HG03457 (cell line): ENCODE measurements around the gene ST3GAL4.
"Not testable (repeated sequence)": the region's sequence is repeated elsewhere in the genome, so short reads cannot be mapped to it uniquely, and the experiment has no call there.

Experiments used
- ATAC-seq: cut with Tn5 transposase; IDR thresholded peaks from one replicate; pipeline ENCODE4 v1.9.1; 2021; ENCODE audit warnings: moderate number of reproducible peaks; ENCODE audit not compliant: unreplicated experiment

Gene ST3GAL4

GRCh38 chr11:126362879-126363655 is 7.6 kb downstream of the ST3GAL4 start:
- ATAC-seq = no peak

DNA sequence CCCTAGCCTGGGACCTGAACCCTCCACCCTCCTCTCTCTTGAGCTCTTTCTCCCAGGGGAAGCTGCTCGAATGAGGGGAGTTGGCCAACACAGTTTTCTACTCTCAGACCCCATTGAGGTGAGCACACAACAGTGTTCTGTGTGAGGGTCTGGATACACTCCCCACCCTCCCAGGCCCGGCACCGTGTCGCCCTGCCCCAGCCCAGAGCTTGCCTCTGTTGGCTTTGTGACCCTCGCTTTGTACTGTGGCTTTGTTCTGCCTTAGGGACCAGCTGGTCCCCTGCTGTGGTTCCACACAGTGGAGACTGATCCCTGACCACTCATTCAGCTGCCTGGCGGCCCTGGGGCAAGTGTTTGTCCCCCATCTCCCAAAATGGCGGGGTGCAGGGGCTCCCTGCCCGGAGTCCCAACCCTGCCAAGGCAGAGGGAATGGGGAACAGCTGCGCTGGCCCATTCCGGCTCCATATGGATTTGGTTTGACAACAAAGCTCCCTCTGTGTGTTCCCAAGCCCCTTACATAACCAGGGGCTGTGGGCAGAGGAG is 8.3 kb downstream of the ST3GAL4 start:
- ATAC-seq = no peak

DNA sequence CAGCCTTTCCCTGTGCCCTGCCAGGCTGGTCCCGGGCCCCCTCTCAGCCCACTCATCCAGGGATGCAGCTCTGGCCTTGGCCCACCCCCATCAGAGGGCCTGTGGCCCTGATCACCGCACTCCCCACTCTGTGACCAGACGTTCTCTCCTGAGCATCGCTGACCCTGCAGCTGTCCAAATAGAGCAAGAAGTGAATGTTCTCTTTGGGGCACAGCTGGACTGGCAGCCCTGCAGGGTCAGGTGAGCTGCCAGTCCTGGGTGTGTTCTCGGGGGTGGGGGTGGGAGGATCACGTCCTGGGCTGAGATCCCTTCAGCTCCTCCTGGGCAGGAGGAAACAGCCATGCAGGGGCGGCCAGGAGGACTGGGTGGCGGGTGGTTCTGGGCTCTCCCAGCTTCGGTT is 9.2 kb downstream of the ST3GAL4 start:
- not testable (repeated sequence) for ATAC-seq

- ATAC-seq = not testable (repeated sequence)
Observed at GRCh38 chr11:126365508-126365907, 10.0 kb downstream of the ST3GAL4 start.

DNA sequence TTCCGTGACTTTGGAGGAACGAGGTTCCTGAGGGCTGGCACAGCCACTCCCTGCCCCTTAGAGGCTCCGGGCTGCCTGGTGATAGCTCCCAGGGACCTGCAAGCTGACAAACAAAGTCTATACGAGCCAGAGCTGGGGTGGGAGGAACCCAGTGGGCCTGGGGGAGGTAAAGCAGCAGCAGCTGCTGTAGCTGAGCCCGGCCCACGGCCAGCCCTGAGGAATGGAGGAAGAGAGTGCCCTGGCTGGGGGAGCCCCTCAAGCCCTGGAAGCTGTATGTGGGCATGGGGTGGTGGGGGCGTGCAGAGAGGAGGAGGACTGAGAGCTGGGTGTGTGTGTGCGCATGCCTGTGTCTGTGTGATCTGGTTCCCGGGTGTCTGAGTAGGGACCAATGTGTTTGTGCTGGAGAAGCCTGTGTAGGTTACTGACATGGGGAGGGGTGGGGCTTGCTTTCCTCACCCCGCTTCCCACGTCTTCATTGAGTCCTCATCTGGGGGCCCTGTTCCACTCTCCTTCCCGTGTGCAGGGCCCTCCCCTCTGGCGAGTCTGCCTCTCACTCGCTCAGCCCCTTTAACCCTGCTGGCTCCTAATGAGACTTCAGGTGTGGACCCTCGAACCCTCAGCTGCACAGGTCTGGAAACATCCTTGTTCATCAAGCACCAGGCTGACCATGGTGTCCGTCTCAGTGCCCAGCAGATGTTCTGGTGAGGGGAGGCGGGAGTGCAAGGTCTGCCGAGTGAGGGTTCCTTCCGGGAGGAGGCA is 10.8 kb downstream of the ST3GAL4 start:
- ATAC-seq = no peak

DNA sequence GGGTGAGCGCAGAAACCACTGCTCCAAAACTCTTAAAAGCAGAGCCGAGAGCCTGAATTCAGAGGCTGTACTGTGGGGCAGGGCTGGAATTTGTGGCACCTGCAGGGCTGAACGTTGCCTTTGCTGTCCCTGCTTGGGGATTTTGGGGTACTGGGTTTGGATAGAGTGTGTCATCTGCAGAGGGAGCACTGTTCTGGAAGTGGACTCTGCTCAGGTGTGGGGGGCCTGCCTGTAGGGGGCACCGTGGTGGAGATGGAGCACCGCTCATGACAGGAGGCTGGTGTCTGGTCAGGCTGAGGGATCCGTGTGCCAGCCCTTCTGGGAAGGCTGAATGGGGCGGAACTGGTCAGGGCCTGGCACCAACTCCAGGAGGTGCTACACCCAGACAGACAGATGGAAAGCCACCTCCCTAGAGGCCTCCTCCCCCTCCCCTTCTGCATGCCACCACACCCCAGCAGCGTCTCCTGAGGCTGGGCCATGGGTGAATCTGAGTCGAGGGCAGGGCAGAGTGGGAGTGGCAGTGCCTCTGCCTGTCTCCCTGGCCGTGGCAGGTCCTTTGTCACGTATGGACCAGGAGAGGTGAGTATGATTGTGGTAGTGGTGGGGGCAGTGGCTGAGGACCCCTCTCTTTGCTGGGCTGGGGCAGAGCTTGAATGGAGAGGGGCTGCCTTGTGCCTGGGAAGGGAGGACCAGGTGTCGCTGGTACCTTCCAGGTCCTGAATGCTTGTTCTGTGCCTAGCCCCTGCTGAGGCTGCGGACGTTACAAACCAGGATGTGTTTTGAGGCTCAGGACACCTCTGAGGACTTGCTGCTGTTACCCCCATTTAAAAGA is 11.6 kb downstream of the ST3GAL4 start:
- not testable (repeated sequence) for ATAC-seq

- not testable (repeated sequence) for ATAC-seq
Observed at GRCh38 chr11:126367806-126368205, 12.3 kb downstream of the ST3GAL4 start.

DNA sequence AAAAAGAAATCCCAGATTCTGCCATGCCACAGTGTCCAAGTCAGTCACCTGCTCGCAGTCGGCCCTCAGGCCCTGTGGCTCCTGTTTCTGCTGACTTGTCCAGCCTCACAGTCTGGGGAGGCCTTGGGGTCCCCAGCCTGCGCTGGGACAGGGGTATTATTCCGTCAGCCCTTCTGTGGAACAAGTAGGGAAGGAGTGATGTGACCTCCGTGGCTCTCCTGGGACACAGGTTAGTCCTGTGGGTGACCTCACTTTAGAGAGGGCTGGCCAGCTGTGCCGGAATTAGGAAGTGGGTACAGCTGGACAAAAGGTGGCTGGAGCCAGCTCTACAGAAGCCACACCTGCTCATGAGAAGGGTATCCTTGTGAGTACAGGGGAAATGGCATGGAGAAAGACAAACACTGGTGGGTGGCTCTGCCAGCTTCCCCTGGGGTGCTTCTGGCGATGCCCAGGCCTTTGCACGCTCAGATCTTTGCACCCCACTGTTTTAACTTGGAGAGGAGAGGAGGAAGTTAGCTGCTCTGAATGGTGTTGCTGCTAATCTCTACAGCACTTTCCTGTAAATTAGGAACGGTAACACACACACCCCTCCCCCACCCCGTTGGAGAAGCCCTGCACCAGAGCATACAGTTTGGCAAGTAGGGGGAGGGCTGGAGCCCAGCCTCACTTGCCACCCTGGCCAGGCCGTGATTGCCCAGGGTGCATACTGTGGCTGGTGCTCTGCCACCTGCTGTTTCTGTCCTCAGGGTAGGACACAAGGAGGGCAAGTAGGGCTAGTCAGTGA is 13.0 kb downstream of the ST3GAL4 start:
- ATAC-seq = not testable (repeated sequence)

- ATAC-seq = no peak
Observed at GRCh38 chr11:126370016-126370415, 14.5 kb downstream of the ST3GAL4 start.

DNA sequence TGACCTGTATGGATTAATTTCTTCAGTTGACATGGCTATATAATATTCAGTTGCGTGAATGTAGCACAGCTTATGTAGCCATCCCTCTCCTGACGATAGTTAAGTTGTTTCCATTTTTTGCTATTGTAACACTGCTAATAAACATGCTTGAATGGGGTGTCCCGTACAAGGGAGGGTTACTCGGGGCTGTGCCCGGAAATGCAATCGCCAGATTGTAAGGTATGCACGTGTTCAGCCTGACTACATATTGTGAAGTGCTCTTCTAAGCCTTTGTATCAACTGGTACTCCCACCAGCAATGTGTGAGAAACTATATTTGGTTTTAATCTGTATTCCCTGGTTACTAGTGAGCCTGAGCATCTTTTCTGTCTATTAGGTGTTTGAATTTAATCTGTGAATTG is 16.1 kb downstream of the ST3GAL4 start:
- no peak for ATAC-seq

DNA sequence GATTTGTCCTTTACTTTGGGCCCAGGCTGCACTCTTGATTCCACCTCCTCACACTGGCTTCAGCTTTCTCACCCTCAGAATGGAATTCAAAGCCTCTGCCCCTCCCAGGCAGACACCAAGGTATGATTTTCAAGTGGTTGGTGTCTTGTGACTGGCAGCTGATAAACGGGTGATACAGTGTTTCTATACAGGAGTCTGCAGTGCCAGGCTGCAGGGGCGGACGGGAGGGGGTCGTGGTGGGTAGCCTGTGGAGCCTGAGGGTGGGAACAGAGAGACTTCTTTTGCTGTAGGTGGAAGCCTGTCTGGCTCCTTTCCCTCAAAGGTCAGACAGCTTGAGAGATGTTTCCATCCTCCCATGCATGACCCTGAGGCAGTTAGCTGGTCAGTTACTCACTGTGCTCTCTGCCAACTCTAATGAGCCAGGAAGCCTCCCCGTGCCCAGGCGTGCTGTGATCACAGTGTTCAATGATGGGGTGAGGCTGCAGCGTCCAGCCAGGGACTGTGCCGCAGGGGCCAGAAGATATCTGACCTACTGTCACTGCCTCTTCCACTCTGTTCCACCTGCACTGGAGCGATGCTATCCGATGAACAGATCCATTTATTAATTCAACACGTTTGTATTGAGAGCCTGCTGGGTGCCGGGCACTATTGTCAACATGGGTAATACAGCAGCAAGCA is 18.0 kb downstream of the ST3GAL4 start:
- ATAC-seq = not testable (repeated sequence)

DNA sequence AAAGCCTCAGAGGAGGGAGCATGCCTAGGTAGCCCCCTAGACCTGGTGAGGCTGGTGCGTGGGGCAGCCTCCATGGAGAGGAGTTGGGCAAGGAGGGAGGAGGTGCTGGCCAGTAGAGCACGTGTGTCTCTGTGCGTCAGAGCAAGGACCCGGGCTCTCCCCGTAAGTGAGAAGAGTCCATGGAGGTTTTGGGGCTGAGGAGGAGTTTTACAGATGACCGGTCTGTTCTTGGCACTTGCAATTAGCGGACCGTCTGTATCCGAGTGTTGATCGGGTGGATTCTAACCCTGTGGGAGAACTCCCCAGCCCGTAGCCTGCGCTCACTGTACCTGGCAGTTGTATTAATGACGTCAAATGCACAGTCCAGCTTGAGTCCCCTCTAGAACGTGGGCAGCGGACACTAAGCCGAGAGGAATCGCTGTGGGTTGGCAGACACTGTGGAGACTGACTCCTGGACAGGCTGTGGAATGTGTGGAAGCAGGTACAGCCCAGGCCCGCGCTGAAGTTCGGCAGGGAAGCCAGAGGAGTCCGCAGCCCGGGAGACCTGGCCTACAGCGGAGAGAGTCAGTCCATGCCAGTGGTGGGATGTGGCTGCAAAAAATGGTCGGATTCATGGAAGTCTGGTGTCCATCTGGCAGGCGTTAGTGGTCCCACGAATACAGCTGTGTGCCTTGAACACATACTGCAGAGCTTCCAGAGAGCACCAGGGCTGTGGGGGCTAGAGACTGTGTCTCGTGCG is 19.2 kb downstream of the ST3GAL4 start:
- ATAC-seq = not testable (repeated sequence)

- ATAC-seq = no peak
Observed at GRCh38 chr11:126375726-126376125, 20.2 kb downstream of the ST3GAL4 start.

DNA sequence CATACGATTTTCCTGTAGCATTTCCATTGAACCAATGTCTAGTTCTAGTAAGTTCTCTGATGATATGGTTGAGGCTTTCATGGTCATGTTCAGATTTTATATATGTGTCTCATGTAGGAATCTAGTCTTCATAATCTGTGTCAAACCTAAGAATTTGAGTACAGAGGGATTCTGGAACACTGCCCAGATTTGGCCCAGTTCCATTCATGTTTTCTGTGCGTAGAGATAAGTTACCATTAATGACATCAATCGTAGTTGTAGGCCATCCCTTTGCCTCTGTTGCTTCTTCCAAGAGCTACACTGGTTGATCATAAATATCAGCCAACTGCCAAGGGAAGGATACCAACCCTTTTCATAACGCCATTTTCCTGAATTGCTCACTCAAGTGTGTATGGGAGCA is 23.3 kb downstream of the ST3GAL4 start:
- no peak for ATAC-seq

GRCh38 chr11:126380909-126381308 is 25.4 kb downstream of the ST3GAL4 start:
- ATAC-seq = no peak

DNA sequence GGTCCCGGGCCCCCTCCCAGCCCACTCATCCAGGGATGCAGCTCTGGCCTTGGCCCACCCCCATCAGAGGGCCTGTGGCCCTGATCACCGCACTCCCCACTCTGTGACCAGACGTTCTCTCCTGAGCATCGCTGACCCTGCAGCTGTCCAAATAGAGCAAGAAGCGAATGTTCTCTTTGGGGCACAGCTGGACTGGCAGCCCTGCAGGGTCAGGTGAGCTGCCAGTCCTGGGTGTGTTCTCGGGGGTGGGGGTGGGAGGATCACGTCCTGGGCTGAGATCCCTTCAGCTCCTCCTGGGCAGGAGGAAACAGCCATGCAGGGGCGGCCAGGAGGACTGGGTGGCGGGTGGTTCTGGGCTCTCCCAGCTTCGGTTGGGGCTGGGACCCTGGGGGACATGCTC is 26.5 kb downstream of the ST3GAL4 start:
- not testable (repeated sequence) for ATAC-seq

DNA sequence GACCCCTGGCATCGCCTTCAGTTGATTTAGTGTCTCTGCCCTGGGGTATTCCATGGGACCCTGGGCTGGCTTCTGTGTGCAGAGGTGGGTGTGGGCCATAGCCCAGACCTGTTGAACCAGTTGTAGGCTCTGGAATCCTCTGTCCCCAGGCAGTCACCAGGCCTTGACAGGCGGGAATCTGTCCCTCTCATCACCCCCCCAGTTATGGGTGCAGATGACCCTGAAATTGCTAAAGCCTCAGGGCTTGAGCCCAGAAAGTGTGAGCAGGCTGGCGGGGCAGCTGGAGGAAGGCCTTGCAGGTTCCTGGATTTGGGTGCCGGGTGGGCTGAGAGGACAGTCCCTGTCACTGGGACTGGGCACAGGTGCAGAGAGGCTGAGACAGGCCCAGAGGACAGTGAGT is 27.2 kb downstream of the ST3GAL4 start:
- not testable (repeated sequence) for ATAC-seq

- ATAC-seq = no peak
Observed at GRCh38 chr11:126383339-126384335, 28.2 kb downstream of the ST3GAL4 start.
